T-helper 2 cell treated with Interferon-gamma antibody and Interleukin-4, amounts not matched to agents 5 μg/mL and 100 μg/mL, for 36 hours (primary cell): ENCODE data around the gene TRAPPC12.
"Not testable (repeated sequence)": the region's sequence is repeated elsewhere in the genome, so short reads cannot be mapped to it uniquely, and the experiment has no call there.

ENCODE experiments used
- DNase-seq: peaks from one replicate; pipeline ENCODE4 v3.0.0; 2021; ENCODE audit warnings: low spot score
- H3K27ac Mint-ChIP-seq: one replicate; pipeline ENCODE4 v1.8.0; 2021; ENCODE audit warnings: mild to moderate bottlenecking, mixed read lengths
- H3K27me3 Mint-ChIP-seq: one replicate; pipeline ENCODE4 v1.8.0; 2021; ENCODE audit warnings: low read depth, mixed read lengths
- H3K36me3 Mint-ChIP-seq: one replicate; pipeline ENCODE4 v1.8.0; 2021; ENCODE audit warnings: low read depth, mixed read lengths
- H3K4me1 Mint-ChIP-seq: one replicate; pipeline ENCODE4 v1.8.0; 2021; ENCODE audit warnings: low read depth, mixed read lengths
- H3K4me3 Mint-ChIP-seq: one replicate; pipeline ENCODE4 v1.8.0; 2022; ENCODE audit warnings: mild to moderate bottlenecking, moderate library complexity, mixed read lengths
- H3K9me3 Mint-ChIP-seq: one replicate; pipeline ENCODE4 v1.8.0; 2021; ENCODE audit warnings: mixed read lengths

The TRAPPC12 gene

GRCh38 chr2:3355951-3356569 lies 23.4 kb upstream of the TRAPPC12 start:
- Mint-ChIP-seq H3K4me1 (peaks cover 4% of the 10 kb centered on the region), H3K36me3 (peaks cover 31% of the 10 kb centered on the region), H3K27ac (no peak overlapping the region), H3K4me3 (no peak overlapping the region), H3K9me3 (peaks cover 18% of the 10 kb centered on the region), H3K27me3 (no peaks in the 10 kb centered on the region)
- no peak for DNase-seq

- Mint-ChIP-seq H3K9me3 (peaks cover 13% of the 10 kb centered on the region), H3K27ac (no peak overlapping the region), H3K4me3 (no peak overlapping the region), H3K27me3 (no peaks in the 10 kb centered on the region), H3K4me1 (peaks cover 7% of the 10 kb centered on the region), H3K36me3 (peaks cover 27% of the 10 kb centered on the region)
- no peak for DNase-seq
Observed at GRCh38 chr2:3356799-3357198, 22.7 kb upstream of the TRAPPC12 start.

GRCh38 chr2:3357446-3357845 lies 22.0 kb upstream of the TRAPPC12 start:
- Mint-ChIP-seq H3K9me3 (peaks cover 10% of the 10 kb centered on the region), H3K36me3 (peaks cover 25% of the 10 kb centered on the region), H3K4me1 (peaks cover 10% of the 10 kb centered on the region)
- not testable (repeated sequence) for DNase-seq, H3K27me3 Mint-ChIP-seq, H3K27ac Mint-ChIP-seq, H3K4me3 Mint-ChIP-seq

GRCh38 chr2:3357926-3358325 lies 21.6 kb upstream of the TRAPPC12 start:
- Mint-ChIP-seq H3K4me1 (peaks cover 14% of the 10 kb centered on the region), H3K27me3 (no peaks in the 10 kb centered on the region), H3K9me3 (peaks cover 8% of the 10 kb centered on the region), H3K27ac (no peak overlapping the region), H3K4me3 (no peak overlapping the region), H3K36me3 (peaks cover 20% of the 10 kb centered on the region)
- DNase-seq, result no peak

GRCh38 chr2:3361518-3362389 lies 17.7 kb upstream of the TRAPPC12 start:
- Mint-ChIP-seq H3K27ac (no peak overlapping the region), H3K27me3 (no peaks in the 10 kb centered on the region), H3K4me3 (no peak overlapping the region), H3K9me3 (no peaks in the 10 kb centered on the region), H3K4me1 (peaks cover 19% of the 10 kb centered on the region), H3K36me3 (no peaks in the 10 kb centered on the region)
- DNase-seq, result no peak

- Mint-ChIP-seq H3K4me1 (peaks cover 24% of the 10 kb centered on the region), H3K27me3 (no peaks in the 10 kb centered on the region), H3K9me3 (no peaks in the 10 kb centered on the region), H3K27ac (no peak overlapping the region), H3K36me3 (no peaks in the 10 kb centered on the region), H3K4me3 (no peak overlapping the region)
- DNase-seq, result no peak
Observed at GRCh38 chr2:3365219-3365618, 14.3 kb upstream of the TRAPPC12 start.

- H3K27ac Mint-ChIP-seq, result peak overlapping the region; percentile 2
- no peaks in the 10 kb centered on the region for H3K36me3 Mint-ChIP-seq
- H3K27me3 Mint-ChIP-seq, result no peaks in the 10 kb centered on the region
- no peaks in the 10 kb centered on the region for H3K9me3 Mint-ChIP-seq
- no peak overlapping the region for H3K4me3 Mint-ChIP-seq
- DNase-seq, result no peak
- peaks cover 11% of the 10 kb centered on the region for H3K4me1 Mint-ChIP-seq
Observed at GRCh38 chr2:3368261-3368722, 11.2 kb upstream of the TRAPPC12 start.

- H3K4me1 Mint-ChIP-seq, result peaks cover 11% of the 10 kb centered on the region
- not testable (repeated sequence) for H3K27me3 Mint-ChIP-seq, H3K9me3 Mint-ChIP-seq
Observed at GRCh38 chr2:3369340-3370181, 9.9 kb upstream of the TRAPPC12 start.

GRCh38 chr2:3376821-3377220 lies 2.7 kb upstream of the TRAPPC12 start:
- no peaks in the 10 kb centered on the region for H3K27me3 Mint-ChIP-seq
- peak overlapping the region; percentile 99 for H3K4me3 Mint-ChIP-seq
- peaks cover 16% of the 10 kb centered on the region for H3K36me3 Mint-ChIP-seq
- peaks cover 33% of the 10 kb centered on the region for H3K4me1 Mint-ChIP-seq
- no peaks in the 10 kb centered on the region for H3K9me3 Mint-ChIP-seq
- peak overlapping the region; percentile 98 for H3K27ac Mint-ChIP-seq
- DNase-seq, result no peak

More at GRCh38 chr2:3369340-3370181, 9.9 kb upstream of the TRAPPC12 start:
- not testable (repeated sequence) for DNase-seq, H3K36me3 Mint-ChIP-seq, H3K4me3 Mint-ChIP-seq, H3K27ac Mint-ChIP-seq

- peak overlapping the region; percentile 99 for H3K4me3 Mint-ChIP-seq
- no peaks in the 10 kb centered on the region for H3K9me3 Mint-ChIP-seq
- no peaks in the 10 kb centered on the region for H3K27me3 Mint-ChIP-seq
- DNase-seq, result no peak
- H3K27ac Mint-ChIP-seq, result peak overlapping the region; percentile 98
- peaks cover 16% of the 10 kb centered on the region for H3K36me3 Mint-ChIP-seq
- peaks cover 33% of the 10 kb centered on the region for H3K4me1 Mint-ChIP-seq
Observed at GRCh38 chr2:3377279-3377611, 2.2 kb upstream of the TRAPPC12 start.

GRCh38 chr2:3377612-3378432 lies 1.7 kb upstream of the TRAPPC12 start, which contains the start of gene EIPR1:
EIPR1 (minus strand) TSS chr2:3377818; CDS start chr2:3377689, 129 bp downstream.
- peak; percentile 98 for DNase-seq
- Mint-ChIP-seq H3K27me3 (no peaks in the 10 kb centered on the region), H3K27ac (peak within 1 kb of the TSS; percentile 98), H3K4me3 (peak within 1 kb of the TSS; percentile 99), H3K4me1 (peaks cover 33% of the 10 kb centered on the region), H3K9me3 (no peaks in the 10 kb centered on the region), H3K36me3 (peaks cover 16% of the 10 kb centered on the region)

GRCh38 chr2:3379339-3379646 lies 201 bp upstream of the TRAPPC12 start:
- Mint-ChIP-seq H3K9me3 (no peaks in the 10 kb centered on the region), H3K36me3 (peaks cover 16% of the 10 kb centered on the region), H3K4me3 (peak overlapping the region; percentile 99), H3K27me3 (no peaks in the 10 kb centered on the region), H3K27ac (peak overlapping the region; percentile 98), H3K4me1 (peaks cover 38% of the 10 kb centered on the region)
- no peak for DNase-seq

- Mint-ChIP-seq H3K9me3 (no peaks in the 10 kb centered on the region), H3K27me3 (no peaks in the 10 kb centered on the region), H3K4me3 (no peak overlapping the region), H3K27ac (no peak overlapping the region), H3K36me3 (peaks cover 29% of the 10 kb centered on the region), H3K4me1 (peaks cover 16% of the 10 kb centered on the region)
- DNase-seq, result no peak
Observed at GRCh38 chr2:3386448-3386958, 7.0 kb downstream of the TRAPPC12 start.
